ENCODE measurements around the gene MVP. TPM values are rescaled to one million over a fixed set of nuclear protein-coding genes. Genes with fewer than 3 reads are reported as not detected.

Gene MVP
- total RNA-seq, 2 donors from 2014 or later = 3.0 to 8.0 TPM

- Mint-ChIP-seq H3K27ac (peak overlapping the region; percentile 94), H3K36me3 (ENCODE audit: low read depth) (peaks cover 30% of the 10 kb centered on the region), H3K4me1 (peaks cover 47% of the 10 kb centered on the region), H3K9me3 (no peaks in the 10 kb centered on the region), H3K27me3 (ENCODE audit: insufficient read depth) (peaks cover under 1% of the 10 kb centered on the region), H3K4me3 (peak overlapping the region; percentile 84)
- peak; percentile 92 for DNase-seq
- Histone ChIP-seq H3K4me3 (ENCODE audit: low read length) (peak overlapping the region; percentile 89), H3K9me3 (ENCODE audit: control insufficient read depth, low read length) (no peaks in the 10 kb centered on the region), H3K27ac (ENCODE audit: low read depth, low read length) (peak overlapping the region; percentile 91), H3K4me1 (ENCODE audit: control insufficient read depth, insufficient read depth, low read length) (peaks cover 19% of the 10 kb centered on the region), H3K27me3 (ENCODE audit: control insufficient read depth, insufficient read depth, low read length, poor library complexity, severe bottlenecking) (no peaks in the 10 kb centered on the region), H3K36me3 (ENCODE audit: control insufficient read depth, insufficient read depth, low read length) (peaks cover 43% of the 10 kb centered on the region), H3K9ac (ENCODE audit: extremely low read depth, low read length, poor library complexity, severe bottlenecking) (peak overlapping the region; percentile 57)
- peak; percentile 61 for TF ChIP-seq CTCF (conservative IDR thresholded peaks at IDR 0.05)
- WGBS, 2 experiments (ENCODE audit: insufficient coverage in 1 of 2, insufficient read length in 1 of 2) = 0 to 2% methylated on average over 18 to 69 of the region's 69 CpGs
Observed at GRCh38 chr16:29807426-29808218, 12.6 kb upstream of the MVP start.

GRCh38 chr16:29808219-29808900, 11.9 kb upstream of the MVP start:
- Histone ChIP-seq H3K4me3 (ENCODE audit: low read length) (peak overlapping the region; percentile 89), H3K27ac (ENCODE audit: low read depth, low read length) (peak overlapping the region; percentile 63), H3K36me3 (ENCODE audit: control insufficient read depth, insufficient read depth, low read length) (peaks cover 37% of the 10 kb centered on the region), H3K9ac (ENCODE audit: extremely low read depth, low read length, poor library complexity, severe bottlenecking) (peak overlapping the region; percentile 57), H3K27me3 (ENCODE audit: control insufficient read depth, insufficient read depth, low read length, poor library complexity, severe bottlenecking) (no peaks in the 10 kb centered on the region), H3K9me3 (ENCODE audit: control insufficient read depth, low read length) (no peaks in the 10 kb centered on the region), H3K4me1 (ENCODE audit: control insufficient read depth, insufficient read depth, low read length) (peaks cover 19% of the 10 kb centered on the region)
- H3K36me3 Mint-ChIP-seq (ENCODE audit: low read depth) = peaks cover 23% of the 10 kb centered on the region
- peaks cover 7% of the 10 kb centered on the region for H3K27me3 Mint-ChIP-seq (ENCODE audit: insufficient read depth)
- no peak for DNase-seq
- no peaks in the 10 kb centered on the region for H3K9me3 Mint-ChIP-seq
- 61 to 63% methylated on average over 17 to 25 of the region's 25 CpGs for WGBS, 2 experiments (ENCODE audit: insufficient coverage in 1 of 2, insufficient read length in 1 of 2)
- H3K4me3 Mint-ChIP-seq = peak overlapping the region; percentile 84
- peak overlapping the region; percentile 94 for H3K27ac Mint-ChIP-seq
- H3K4me1 Mint-ChIP-seq = peaks cover 47% of the 10 kb centered on the region
- no peak for TF ChIP-seq CTCF (conservative IDR thresholded peaks at IDR 0.05)

GRCh38 chr16:29809031-29809747, 11.1 kb upstream of the MVP start:
- Histone ChIP-seq H3K9me3 (ENCODE audit: control insufficient read depth, low read length) (no peaks in the 10 kb centered on the region), H3K9ac (ENCODE audit: extremely low read depth, low read length, poor library complexity, severe bottlenecking) (no peak overlapping the region), H3K4me3 (ENCODE audit: low read length) (peak overlapping the region; percentile 89), H3K36me3 (ENCODE audit: control insufficient read depth, insufficient read depth, low read length) (peaks cover 29% of the 10 kb centered on the region), H3K4me1 (ENCODE audit: control insufficient read depth, insufficient read depth, low read length) (peaks cover 19% of the 10 kb centered on the region), H3K27me3 (ENCODE audit: control insufficient read depth, insufficient read depth, low read length, poor library complexity, severe bottlenecking) (no peaks in the 10 kb centered on the region), H3K27ac (ENCODE audit: low read depth, low read length) (no peak overlapping the region)
- TF ChIP-seq CTCF (conservative IDR thresholded peaks at IDR 0.05) = no peak
- Mint-ChIP-seq H3K9me3 (no peaks in the 10 kb centered on the region), H3K27ac (no peak overlapping the region), H3K4me3 (peak overlapping the region; percentile 84), H3K36me3 (ENCODE audit: low read depth) (peaks cover 22% of the 10 kb centered on the region), H3K27me3 (ENCODE audit: insufficient read depth) (peaks cover 11% of the 10 kb centered on the region), H3K4me1 (peaks cover 44% of the 10 kb centered on the region)
- WGBS, 2 experiments (ENCODE audit: insufficient coverage in 1 of 2, insufficient read length in 1 of 2) = 85 to 87% methylated on average over 12 to 28 of the region's 31 CpGs
- no peak for DNase-seq

Data from endodermal cell (in vitro differentiated cells).